Stimulated activated naive B cell treated with anti-CD40 and anti-IgM and Interleukin-4, amounts not matched to agents 10 μg/mL and 1 μg/mL and 100 μg/mL, for 72 hours (primary cell): ENCODE results near the gene SLCO2A1.
A peak's percentile ranks its signal among the peaks of the same experiment; 100 is the strongest.
"Not testable (repeated sequence)": the region's sequence is repeated elsewhere in the genome, so short reads cannot be mapped to it uniquely, and the experiment has no call there.

ENCODE experiments used
- ATAC-seq, 2 donors: fragments of 150-1000 bp; cut with Tn5 transposase; replicated peaks; 2 replicates each; pipeline ENCODE4 v1.10.0; 2021; ENCODE audit warnings: moderate library complexity in 1 of 2
- DNase-seq: peaks from one replicate; pipeline ENCODE4 v3.0.0; 2021
- H3K27ac Mint-ChIP-seq: one replicate; pipeline ENCODE4 v1.8.0; 2022; ENCODE audit warnings: mild to moderate bottlenecking, mixed read lengths
- H3K27me3 Mint-ChIP-seq, 2 donors: one replicate each; pipeline ENCODE4 v1.8.0; 2022; ENCODE audit warnings: mixed read lengths in 2 of 2
- H3K36me3 Mint-ChIP-seq, 2 donors: one replicate each; pipeline ENCODE4 v1.8.0; 2022; ENCODE audit warnings: mixed read lengths in 2 of 2, mild to moderate bottlenecking in 1 of 2
- H3K4me1 Mint-ChIP-seq, 2 donors: one replicate each; pipeline ENCODE4 v1.8.0; 2022; ENCODE audit warnings: mixed read lengths in 2 of 2, mild to moderate bottlenecking in 1 of 2
- H3K4me3 Mint-ChIP-seq, 2 donors: one replicate each; pipeline ENCODE4 v1.8.0; 2022; ENCODE audit warnings: mild to moderate bottlenecking in 2 of 2, mixed read lengths in 2 of 2, moderate library complexity in 1 of 2
- H3K9me3 Mint-ChIP-seq, 2 donors: one replicate each; pipeline ENCODE4 v1.8.0; 2022; ENCODE audit warnings: mixed read lengths in 2 of 2, mild to moderate bottlenecking in 1 of 2

SLCO2A1 gene

DNA sequence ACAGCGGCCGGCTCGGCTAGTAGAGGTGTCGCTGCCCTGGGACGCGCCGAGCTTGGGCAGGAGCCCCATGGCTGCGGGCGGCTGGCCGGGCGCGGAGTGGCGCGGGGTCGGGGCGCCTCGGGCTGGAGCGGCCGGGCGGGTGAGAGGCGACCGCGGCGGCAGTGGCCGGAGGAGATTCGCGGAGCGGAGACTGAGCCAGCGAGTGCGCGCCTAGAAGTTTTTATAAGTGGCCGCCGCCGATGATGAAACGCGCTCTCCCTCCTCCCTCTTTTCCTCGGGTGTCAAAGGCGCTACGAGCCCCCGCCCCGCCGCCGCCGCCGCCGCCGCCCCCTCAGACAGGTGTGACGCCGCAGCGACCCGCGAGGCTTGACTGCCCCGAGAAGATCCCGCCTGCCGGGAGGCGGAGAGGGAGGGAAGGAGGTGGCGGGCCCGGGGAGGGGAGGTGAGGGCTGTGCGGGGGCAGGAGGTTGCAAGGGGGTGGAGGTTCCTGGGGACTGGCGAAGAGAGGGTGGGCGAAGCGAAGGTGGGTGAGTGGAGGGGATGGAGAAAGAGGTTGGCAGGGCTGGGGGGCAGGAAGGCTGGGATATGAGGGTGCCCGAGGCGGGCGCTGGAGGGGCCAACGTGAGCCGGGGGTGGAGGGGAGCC, at the start of gene SLCO2A1:
SLCO2A1 (minus strand) TSS at position 192 of the 645 bp plus-strand sequence; CDS start at position 69, 123 bp downstream.
- Mint-ChIP-seq H3K4me1 (peaks cover 7 to 10% of the 10 kb centered on the region in 2 donors), H3K27me3 (peaks cover 47 to 57% of the 10 kb centered on the region in 2 donors), H3K4me3 (peak within 1 kb of the TSS; percentile 68 to 79), H3K36me3 (no peaks in the 10 kb centered on the region), H3K27ac (no peak within 1 kb of the TSS), H3K9me3 (no peaks in the 10 kb centered on the region)
- ATAC-seq (peak; percentile 46 to 58), DNase-seq (no peak)

DNA sequence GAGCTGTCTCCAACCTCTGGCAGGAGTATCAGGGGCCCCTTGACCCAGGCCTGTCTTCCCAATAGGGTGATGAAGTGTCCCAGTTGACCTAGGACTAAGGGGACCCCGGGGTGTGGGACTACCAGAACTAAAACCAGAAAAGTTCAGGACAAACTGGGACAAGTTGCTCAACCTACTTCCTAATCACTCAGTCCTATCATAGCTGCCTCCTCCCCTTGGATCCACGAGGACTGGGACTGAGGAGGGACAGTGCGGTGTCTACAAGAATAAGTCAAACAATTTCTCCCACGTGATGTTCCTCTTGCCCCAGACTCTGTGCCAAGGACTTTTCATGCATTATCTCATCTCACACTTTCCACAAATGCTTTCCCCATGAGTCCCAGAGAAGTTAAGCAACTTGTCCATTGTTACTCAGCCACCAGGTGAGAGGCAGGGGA, 49.4 kb upstream of the SLCO2A1 start:
- Mint-ChIP-seq H3K4me3 (no peak overlapping the region), H3K27ac (no peak overlapping the region), H3K36me3 (no peaks in the 10 kb centered on the region), H3K9me3 (no peaks in the 10 kb centered on the region), H3K4me1 (no peaks in the 10 kb centered on the region), H3K27me3 (no peaks in the 10 kb centered on the region)
- ATAC-seq (no peak), DNase-seq (no peak)

DNA sequence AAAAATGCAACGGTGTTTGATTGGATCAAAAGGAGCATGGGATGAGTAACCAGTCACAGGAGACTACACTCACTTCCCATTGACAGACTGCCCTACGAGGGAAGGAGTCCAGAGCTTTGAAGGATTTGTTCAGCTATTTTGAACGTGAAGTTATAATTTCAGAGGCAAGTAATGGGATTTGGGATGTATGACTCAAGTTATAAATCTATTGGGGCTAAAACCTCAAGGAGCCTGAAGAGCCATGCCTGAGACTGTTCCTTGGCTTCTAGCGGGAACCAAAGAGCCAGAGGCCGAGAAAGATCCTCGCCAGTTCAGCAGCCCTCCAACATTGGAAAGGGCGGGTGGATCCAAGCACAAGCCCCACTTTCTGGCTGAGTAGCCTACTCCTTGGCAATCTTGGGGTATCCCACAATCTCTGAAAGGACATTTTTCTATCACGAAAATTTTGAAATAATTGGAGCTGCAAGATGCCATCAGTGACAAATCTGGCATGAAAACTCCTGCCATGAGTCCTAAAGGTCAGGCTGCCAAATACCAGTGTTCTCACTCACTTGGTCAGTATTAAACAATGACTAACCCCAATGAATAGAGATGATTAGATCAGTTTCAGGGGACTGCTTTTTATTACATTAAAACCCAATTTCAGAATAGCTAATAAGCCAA, 48.6 kb upstream of the SLCO2A1 start:
- no peaks in the 10 kb centered on the region for H3K27me3 Mint-ChIP-seq
- H3K27ac Mint-ChIP-seq, result no peak overlapping the region
- no peaks in the 10 kb centered on the region for H3K36me3 Mint-ChIP-seq
- H3K9me3 Mint-ChIP-seq, result no peaks in the 10 kb centered on the region
- no peak for DNase-seq
- H3K4me3 Mint-ChIP-seq, result no peak overlapping the region
- no peak for ATAC-seq
- H3K4me1 Mint-ChIP-seq, result no peaks in the 10 kb centered on the region

DNA sequence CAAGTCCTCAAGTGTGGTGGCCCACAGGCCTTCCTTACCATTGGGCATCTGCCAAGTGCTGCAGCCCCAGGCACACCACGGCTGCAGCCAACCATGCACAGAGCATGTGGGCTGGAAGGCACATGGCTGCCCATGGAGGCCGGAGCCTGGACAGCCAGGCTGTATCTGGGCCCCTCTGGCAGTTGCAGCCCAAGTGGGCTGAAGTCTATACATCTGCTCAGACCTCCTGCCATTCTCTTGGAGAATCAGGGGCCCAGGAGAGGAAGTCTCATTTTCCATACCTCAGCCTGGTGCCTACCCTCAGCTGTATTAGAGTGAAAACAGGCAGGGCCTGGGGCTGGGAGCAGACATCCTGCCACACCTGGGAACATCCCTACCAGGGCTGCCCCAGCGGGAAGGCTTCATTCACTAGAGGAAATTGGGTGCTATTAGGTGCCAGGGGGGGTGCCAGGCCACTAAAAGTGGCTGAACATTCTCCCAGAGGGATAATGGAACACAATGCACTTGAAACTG, 48.0 kb upstream of the SLCO2A1 start:
- Mint-ChIP-seq H3K27me3 (no peaks in the 10 kb centered on the region), H3K27ac (no peak overlapping the region), H3K4me3 (no peak overlapping the region), H3K36me3 (no peaks in the 10 kb centered on the region), H3K9me3 (no peaks in the 10 kb centered on the region), H3K4me1 (no peaks in the 10 kb centered on the region)
- no peak for ATAC-seq
- DNase-seq, result no peak

DNA sequence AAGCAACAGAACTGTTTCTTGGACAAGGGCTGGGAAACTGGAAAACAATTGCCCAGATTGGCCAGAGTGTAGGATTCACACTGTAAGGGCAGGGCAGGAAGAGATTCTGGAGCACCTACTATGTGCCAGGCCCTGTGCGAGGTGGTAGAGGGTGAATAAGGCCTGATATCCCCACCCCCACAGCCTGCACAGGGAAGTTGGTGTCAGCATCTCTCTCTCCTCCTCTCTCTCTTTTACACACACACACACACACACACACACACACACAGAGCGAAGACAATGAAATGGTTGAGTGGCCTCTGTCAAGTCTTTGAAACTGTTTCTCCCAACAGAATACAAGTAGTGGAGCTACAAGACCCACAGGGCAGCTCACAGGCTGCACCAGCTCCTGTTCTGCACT, 47.1 kb upstream of the SLCO2A1 start:
- Mint-ChIP-seq H3K9me3 (no peaks in the 10 kb centered on the region), H3K4me3 (no peak overlapping the region), H3K4me1 (no peaks in the 10 kb centered on the region), H3K27me3 (no peaks in the 10 kb centered on the region), H3K27ac (no peak overlapping the region), H3K36me3 (no peaks in the 10 kb centered on the region)
- DNase-seq (no peak), ATAC-seq (no peak)

DNA sequence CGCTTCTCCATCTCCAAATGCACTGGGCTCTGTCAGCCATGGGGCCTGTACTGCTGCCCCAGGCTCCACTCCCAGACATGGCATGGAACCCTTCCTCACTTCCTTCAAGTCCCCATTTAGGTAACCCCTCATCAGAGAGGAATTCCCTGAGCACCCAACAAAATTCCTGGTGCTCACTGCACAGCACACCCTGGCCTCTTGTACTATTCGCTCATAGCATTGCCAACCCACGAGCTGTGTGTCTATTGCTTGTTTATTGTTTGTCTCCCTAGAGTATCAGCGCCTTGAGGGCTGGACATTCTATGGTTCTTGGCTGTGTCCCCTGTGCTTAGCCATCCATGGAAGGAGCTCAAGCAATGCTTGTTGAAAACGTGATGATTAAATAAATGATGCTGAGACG, 46.1 kb upstream of the SLCO2A1 start:
- H3K9me3 Mint-ChIP-seq, result no peaks in the 10 kb centered on the region
- H3K4me3 Mint-ChIP-seq, result no peak overlapping the region
- DNase-seq (no peak), ATAC-seq (no peak)
- no peaks in the 10 kb centered on the region for H3K36me3 Mint-ChIP-seq
- no peaks in the 10 kb centered on the region for H3K27me3 Mint-ChIP-seq
- H3K4me1 Mint-ChIP-seq, result no peaks in the 10 kb centered on the region
- no peak overlapping the region for H3K27ac Mint-ChIP-seq

DNA sequence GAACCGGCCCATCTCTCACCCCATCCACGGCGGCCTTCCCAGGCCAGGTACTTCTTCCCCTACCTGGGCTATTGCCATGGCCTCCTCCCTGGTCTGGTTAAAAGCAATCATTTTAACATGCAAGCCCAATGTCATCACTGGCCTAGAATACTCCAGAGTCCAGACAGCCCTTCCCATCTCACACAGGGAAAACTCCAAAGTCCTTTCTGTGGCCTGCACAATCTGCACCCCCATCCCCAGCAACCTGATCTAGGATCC, 45.8 kb upstream of the SLCO2A1 start:
- no peak for DNase-seq
- no peak for ATAC-seq
- Mint-ChIP-seq H3K4me3 (no peak overlapping the region), H3K36me3 (no peaks in the 10 kb centered on the region), H3K4me1 (no peaks in the 10 kb centered on the region), H3K27ac (no peak overlapping the region), H3K9me3 (no peaks in the 10 kb centered on the region), H3K27me3 (no peaks in the 10 kb centered on the region)

DNA sequence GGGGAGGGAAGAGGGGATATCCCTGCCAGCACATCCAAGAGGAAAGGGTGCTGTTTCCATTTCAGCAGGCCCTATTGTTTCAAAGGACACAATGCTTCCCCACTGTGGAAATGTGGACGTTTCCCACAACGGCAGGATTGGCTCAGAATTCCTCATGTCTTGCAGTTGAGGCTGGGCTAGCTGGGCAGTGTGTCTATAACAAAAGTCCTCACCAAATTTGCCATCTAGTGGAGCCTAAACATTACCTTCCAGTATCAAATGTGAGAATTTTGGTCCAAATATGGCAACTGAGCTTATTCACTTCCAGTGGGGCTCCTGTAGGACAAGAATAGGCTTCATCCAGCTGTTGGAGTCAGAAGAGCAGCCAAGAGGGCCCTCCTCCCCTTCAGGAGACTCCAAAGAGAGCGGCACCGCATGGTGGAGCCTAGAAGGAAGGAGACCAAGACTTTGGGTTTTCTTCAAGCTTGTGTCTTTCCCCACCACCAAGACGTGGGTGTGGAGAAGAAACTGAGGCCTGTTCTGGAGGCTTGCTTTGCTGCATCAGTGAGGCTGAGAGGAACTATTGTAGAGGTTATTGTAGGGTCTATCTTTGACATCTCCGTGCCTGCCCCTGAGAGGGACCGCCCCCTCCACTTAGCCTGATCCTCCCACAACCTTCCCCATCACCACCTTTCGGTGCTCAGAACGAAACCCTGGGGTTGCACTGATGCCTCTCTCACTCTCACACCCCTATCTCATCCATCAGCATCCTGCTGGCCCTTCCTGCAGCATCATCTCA, 45.3 kb upstream of the SLCO2A1 start:
- Mint-ChIP-seq H3K27me3 (no peaks in the 10 kb centered on the region), H3K36me3 (no peaks in the 10 kb centered on the region), H3K4me1 (no peaks in the 10 kb centered on the region), H3K4me3 (no peak overlapping the region), H3K9me3 (no peaks in the 10 kb centered on the region), H3K27ac (no peak overlapping the region)
- DNase-seq (no peak), ATAC-seq (no peak)

DNA sequence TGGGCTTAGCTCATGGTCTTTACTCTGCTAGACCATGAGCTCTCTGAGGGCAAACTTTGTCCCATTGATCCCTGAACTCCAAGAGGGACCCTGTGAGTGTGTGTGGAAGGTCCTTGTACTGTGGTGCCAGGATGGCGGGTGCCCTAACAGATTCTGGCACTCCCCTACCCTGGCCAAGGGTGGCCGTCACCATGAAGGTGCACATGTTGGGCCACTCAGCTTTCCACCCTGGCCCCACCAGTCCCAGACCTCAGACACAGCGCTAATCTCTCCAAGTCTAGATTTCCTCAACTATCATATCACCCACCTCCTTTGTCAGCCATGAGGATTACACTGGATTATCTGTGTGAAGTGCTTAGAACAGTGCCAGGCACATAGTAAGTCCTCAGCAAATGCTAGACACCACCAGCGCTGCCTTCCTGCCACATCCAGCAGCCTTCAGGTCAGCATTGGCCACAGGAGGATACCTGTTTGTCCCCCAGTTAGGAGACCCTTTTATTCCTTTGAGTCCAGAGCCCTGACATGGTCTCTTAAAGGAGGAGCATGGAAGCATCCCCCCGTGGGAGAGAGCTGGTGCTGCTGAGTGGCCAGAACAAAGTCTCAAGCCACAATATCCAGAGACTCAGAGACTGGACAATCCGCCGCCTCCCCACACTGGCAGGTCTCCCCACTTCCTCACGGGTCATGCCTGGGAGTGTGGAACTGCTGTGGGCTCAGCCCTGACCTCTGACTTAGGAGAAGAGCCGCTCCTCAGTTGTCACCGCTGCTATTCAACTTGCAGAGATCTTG, 44.5 kb upstream of the SLCO2A1 start:
- Mint-ChIP-seq H3K27ac (no peak overlapping the region), H3K36me3 (no peaks in the 10 kb centered on the region), H3K4me1 (no peaks in the 10 kb centered on the region), H3K4me3 (no peak overlapping the region), H3K27me3 (no peaks in the 10 kb centered on the region), H3K9me3 (no peaks in the 10 kb centered on the region)
- DNase-seq (no peak), ATAC-seq (peak in 1 of 2 donors; percentile 14)

DNA sequence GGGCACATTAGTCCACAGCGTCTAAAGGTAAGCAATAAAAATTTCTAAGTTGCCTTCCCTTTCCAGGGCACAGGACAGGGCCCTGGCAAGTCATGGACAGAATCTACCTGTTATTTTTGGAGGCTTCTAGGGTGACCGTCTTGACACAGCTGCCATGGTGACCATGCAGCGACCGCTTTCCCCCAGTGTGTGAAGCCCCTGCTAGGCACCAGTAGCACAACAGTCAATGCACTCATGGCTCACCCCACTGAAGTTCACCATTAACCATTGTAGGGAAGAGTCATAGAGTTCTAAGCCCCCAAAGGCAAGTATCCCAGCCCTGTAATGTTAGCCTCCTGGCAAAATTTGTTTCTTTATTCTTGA, 43.8 kb upstream of the SLCO2A1 start:
- no peaks in the 10 kb centered on the region for H3K4me1 Mint-ChIP-seq
- DNase-seq, result no peak
- no peaks in the 10 kb centered on the region for H3K36me3 Mint-ChIP-seq
- H3K4me3 Mint-ChIP-seq, result no peak overlapping the region
- no peak for ATAC-seq
- no peaks in the 10 kb centered on the region for H3K9me3 Mint-ChIP-seq
- no peak overlapping the region for H3K27ac Mint-ChIP-seq
- no peaks in the 10 kb centered on the region for H3K27me3 Mint-ChIP-seq

DNA sequence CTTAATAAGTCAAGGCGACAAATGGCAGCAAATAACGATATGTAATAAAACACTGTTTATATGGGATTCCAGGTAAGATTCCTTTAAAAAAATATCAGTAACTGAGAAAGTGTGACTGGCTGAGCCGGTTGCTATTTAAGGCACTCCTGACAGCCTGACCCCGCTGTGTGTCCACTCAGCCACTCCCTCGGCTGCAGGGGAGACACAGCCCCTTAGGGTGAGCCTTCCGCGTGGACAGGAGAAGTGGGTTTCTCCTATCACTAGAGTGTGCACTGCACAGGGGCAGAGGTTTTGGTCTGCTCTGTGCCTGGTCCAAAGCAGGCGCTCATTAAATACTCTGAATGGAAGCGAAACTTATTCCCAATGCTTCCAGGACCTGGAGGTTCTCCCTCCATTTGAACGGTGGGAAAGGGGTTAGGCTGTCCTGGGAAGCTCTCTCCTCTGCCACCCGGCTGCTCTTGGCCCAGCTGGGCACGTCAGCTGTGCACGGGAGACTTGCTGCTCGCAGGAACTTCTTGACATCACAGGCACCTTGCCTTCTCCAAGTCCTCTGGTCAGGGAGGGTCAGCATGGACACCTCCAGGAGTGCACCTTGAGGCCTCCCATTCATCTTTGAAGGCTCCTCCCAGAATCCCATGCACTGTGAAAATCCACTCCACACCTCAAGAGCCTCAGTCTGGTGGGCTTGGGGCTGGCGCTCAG, 43.3 kb upstream of the SLCO2A1 start:
- no peak for ATAC-seq
- no peaks in the 10 kb centered on the region for H3K36me3 Mint-ChIP-seq
- no peak for DNase-seq
- no peaks in the 10 kb centered on the region for H3K27me3 Mint-ChIP-seq
- H3K27ac Mint-ChIP-seq, result no peak overlapping the region
- H3K4me1 Mint-ChIP-seq, result no peaks in the 10 kb centered on the region
- H3K4me3 Mint-ChIP-seq, result no peak overlapping the region
- no peaks in the 10 kb centered on the region for H3K9me3 Mint-ChIP-seq

DNA sequence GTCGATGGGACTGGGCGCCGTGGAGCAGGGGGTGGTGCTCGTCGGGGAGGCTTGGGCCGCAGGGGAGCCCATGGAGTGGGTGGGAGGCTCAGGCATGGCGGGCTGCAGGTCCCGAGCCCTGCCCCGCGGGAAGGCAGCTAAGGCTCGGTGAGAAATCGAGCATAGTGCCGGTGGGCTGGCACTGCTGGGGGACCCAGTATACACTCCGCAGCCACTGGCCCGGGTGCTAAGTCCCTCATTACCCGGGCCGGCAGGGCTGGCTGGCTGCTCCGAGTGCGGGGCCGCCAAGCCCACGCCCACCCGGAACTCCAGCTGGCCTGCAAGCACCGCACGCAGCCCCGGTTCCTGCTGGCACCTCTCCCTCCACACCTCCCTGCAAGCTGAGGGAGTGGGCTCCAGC, 40.6 kb upstream of the SLCO2A1 start:
- not testable (repeated sequence) for H3K27ac Mint-ChIP-seq, H3K4me3 Mint-ChIP-seq, H3K4me1 Mint-ChIP-seq, DNase-seq, H3K9me3 Mint-ChIP-seq, H3K27me3 Mint-ChIP-seq, ATAC-seq, H3K36me3 Mint-ChIP-seq

DNA sequence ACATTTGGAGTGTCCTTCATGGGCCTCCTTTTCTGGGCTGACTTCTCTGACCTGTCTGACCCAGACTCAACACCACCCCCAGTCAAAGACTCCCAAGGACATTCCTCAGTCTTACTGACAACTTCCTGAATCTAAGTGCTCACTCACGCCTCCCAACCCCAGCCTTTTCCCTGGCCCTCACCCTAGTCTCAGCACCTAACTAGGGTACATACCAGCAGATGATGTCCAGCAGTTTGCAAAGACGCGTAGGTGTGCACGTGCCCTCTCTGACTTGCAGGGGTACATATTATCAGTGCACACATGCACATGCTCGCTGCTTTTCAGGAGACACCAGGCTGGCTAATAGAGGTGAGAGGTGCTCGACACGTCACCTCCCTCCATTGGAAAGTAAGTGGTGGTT, 38.7 kb upstream of the SLCO2A1 start:
- no peak for DNase-seq
- ATAC-seq, result no peak
- H3K27me3 Mint-ChIP-seq, result no peaks in the 10 kb centered on the region
- no peaks in the 10 kb centered on the region for H3K36me3 Mint-ChIP-seq
- no peaks in the 10 kb centered on the region for H3K9me3 Mint-ChIP-seq
- H3K4me1 Mint-ChIP-seq, result no peaks in the 10 kb centered on the region
- H3K4me3 Mint-ChIP-seq, result no peak overlapping the region
- no peak overlapping the region for H3K27ac Mint-ChIP-seq

DNA sequence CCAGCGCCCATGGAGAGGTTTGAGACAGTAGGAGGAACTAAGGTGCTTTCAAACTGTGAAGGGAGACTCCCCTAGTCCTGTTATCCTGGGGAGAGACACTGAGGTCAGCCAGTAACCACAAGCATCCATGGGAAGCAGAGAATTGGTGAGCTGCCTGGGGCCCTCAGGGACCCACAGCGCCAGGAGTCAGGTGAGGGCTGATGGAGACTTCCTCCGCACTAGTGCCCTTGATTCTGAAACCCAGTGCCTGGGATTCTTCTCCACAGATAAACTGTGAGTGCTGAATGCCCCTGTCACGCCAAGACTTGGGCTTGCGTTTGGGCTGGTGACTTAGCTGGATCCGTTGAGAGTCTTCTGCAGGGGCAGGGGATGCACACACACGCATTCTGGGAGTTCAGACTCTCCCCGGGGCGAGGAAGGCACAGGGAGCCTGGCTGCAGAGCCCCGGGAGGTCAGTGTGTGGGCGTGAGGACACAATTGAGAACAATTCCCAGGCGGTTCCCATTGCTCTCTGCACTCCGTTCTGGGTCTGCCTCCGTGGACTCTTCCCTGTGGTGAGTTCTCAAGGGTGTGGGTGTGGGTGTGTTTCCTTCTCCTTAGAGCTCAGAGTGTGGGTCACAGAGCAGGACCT, 37.9 kb upstream of the SLCO2A1 start:
- Mint-ChIP-seq H3K9me3 (no peaks in the 10 kb centered on the region), H3K36me3 (no peaks in the 10 kb centered on the region), H3K4me3 (no peak overlapping the region), H3K27ac (no peak overlapping the region), H3K4me1 (no peaks in the 10 kb centered on the region), H3K27me3 (peaks cover 0 to 4% of the 10 kb centered on the region in 2 donors)
- DNase-seq (no peak), ATAC-seq (no peak)
